ENCODE data around the gene GSTA3. TPM values are rescaled to one million over a fixed set of nuclear protein-coding genes. Genes with fewer than 3 reads are reported as not detected.

The GSTA3 gene
- total RNA-seq, 1 donor from 2014 or later, result not detected

DNA sequence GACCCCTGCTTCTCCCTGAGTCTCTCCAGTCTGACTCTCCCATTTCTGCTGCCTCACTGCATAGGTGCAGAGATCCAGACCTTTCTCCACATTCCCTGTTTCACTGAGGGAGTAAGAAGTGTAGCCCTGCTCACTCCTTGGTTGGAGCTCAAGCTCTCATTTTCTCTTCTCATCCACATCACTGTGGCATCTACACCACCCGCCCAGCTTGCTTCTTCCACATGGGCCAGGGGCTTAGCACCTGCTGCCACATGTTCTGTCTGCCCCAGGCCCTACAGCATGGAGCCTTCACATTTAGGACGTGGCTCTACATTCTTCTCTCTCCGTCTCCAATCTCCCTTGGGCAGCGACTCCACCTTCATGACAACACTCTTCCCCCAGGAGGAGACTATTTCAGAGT lies 60.4 kb downstream of the GSTA3 start:
- peak; percentile 64 for FAIRE-seq
- no peak for DNase-seq (ENCODE audit: low read depth)
- no peaks in the 10 kb centered on the region for H3K27me3 ChIP-seq (ENCODE audit: control insufficient read depth, insufficient read depth, low read length)
- TF ChIP-seq, protein P1, sequence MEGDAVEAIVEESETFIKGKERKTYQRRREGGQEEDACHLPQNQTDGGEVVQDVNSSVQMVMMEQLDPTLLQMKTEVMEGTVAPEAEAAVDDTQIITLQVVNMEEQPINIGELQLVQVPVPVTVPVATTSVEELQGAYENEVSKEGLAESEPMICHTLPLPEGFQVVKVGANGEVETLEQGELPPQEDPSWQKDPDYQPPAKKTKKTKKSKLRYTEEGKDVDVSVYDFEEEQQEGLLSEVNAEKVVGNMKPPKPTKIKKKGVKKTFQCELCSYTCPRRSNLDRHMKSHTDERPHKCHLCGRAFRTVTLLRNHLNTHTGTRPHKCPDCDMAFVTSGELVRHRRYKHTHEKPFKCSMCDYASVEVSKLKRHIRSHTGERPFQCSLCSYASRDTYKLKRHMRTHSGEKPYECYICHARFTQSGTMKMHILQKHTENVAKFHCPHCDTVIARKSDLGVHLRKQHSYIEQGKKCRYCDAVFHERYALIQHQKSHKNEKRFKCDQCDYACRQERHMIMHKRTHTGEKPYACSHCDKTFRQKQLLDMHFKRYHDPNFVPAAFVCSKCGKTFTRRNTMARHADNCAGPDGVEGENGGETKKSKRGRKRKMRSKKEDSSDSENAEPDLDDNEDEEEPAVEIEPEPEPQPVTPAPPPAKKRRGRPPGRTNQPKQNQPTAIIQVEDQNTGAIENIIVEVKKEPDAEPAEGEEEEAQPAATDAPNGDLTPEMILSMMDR (IDR thresholded peaks at IDR 0.05; ENCODE audit: insufficient read depth, low read length, severe bottlenecking), result no peak
- no peak overlapping the region for H3K4me3 ChIP-seq (ENCODE audit: low read depth, low read length)
- H3K36me3 ChIP-seq (ENCODE audit: control insufficient read depth, insufficient read depth, low read length), result no peaks in the 10 kb centered on the region

Other genes with a start within 250 kb of the GSTA3 start
- 20.1 and 22.6 TPM in 2 replicates for gene TMEM14A, start 238.6 kb downstream of the GSTA3 start, total RNA-seq
- gene GSTA2, start 146.2 kb downstream of the GSTA3 start, total RNA-seq, result not detected in 2 replicates
- gene GSTA1, start 105.9 kb downstream of the GSTA3 start, total RNA-seq, result 0.26 TPM in 1 of 2 replicates, not detected in the other
- not detected in 2 replicates for gene GSTA5, start 68.9 kb downstream of the GSTA3 start, total RNA-seq
- gene GSTA4, start 85.6 kb upstream of the GSTA3 start, total RNA-seq, result 10.8 and 26.8 TPM in 2 replicates
- gene CILK1, start 152.1 kb upstream of the GSTA3 start, total RNA-seq, result 1.8 and 2.7 TPM in 2 replicates
- gene FBXO9, start 155.7 kb upstream of the GSTA3 start, total RNA-seq, result 29.0 and 31.2 TPM in 2 replicates
- gene GCM1, start 239.1 kb upstream of the GSTA3 start, total RNA-seq, result not detected in 2 replicates